ENCODE data around the gene PHRF1.
"Not testable (repeated sequence)": the region's sequence is repeated elsewhere in the genome, so short reads cannot be mapped to it uniquely, and the experiment has no call there.

Gene PHRF1

GRCh38 chr11:647672-648158 lies 71.4 kb downstream of the PHRF1 start:
- DNase-seq (ENCODE audit: extremely low read depth in 1 of 2, low read depth in 1 of 2) = not testable (repeated sequence)

- DNase-seq (ENCODE audit: extremely low read depth in 1 of 2, low read depth in 1 of 2) = no peak
Measured at GRCh38 chr11:650482-650881, 74.2 kb downstream of the PHRF1 start.

- DNase-seq (ENCODE audit: extremely low read depth in 1 of 2, low read depth in 1 of 2) = not testable (repeated sequence)
Measured at GRCh38 chr11:653136-653535, 76.9 kb downstream of the PHRF1 start.

GRCh38 chr11:653837-654236 lies 77.6 kb downstream of the PHRF1 start:
- no peak for DNase-seq (ENCODE audit: extremely low read depth in 1 of 2, low read depth in 1 of 2)

- DNase-seq (ENCODE audit: extremely low read depth in 1 of 2, low read depth in 1 of 2) = not testable (repeated sequence)
Measured at GRCh38 chr11:654444-654843, 78.2 kb downstream of the PHRF1 start.

GRCh38 chr11:655036-655726 lies 78.9 kb downstream of the PHRF1 start:
- no peak for DNase-seq (ENCODE audit: extremely low read depth in 1 of 2, low read depth in 1 of 2)

GRCh38 chr11:656426-656825 lies 80.2 kb downstream of the PHRF1 start:
- no peak for DNase-seq (ENCODE audit: extremely low read depth in 1 of 2, low read depth in 1 of 2)

GRCh38 chr11:656866-657265 lies 80.6 kb downstream of the PHRF1 start:
- no peak for DNase-seq (ENCODE audit: extremely low read depth in 1 of 2, low read depth in 1 of 2)

- no peak for DNase-seq (ENCODE audit: extremely low read depth in 1 of 2, low read depth in 1 of 2)
Measured at GRCh38 chr11:657691-658126, 81.4 kb downstream of the PHRF1 start.

GRCh38 chr11:659532-660085 lies 83.3 kb downstream of the PHRF1 start:
- DNase-seq (ENCODE audit: extremely low read depth in 1 of 2, low read depth in 1 of 2) = no peak

- DNase-seq (ENCODE audit: extremely low read depth in 1 of 2, low read depth in 1 of 2) = no peak
Measured at GRCh38 chr11:660281-660680, 84.0 kb downstream of the PHRF1 start.

GRCh38 chr11:660681-661444 lies 84.6 kb downstream of the PHRF1 start:
- no peak for DNase-seq (ENCODE audit: extremely low read depth in 1 of 2, low read depth in 1 of 2)
